ENCODE results near the gene BMP7. TPM values are rescaled to one million over a fixed set of nuclear protein-coding genes. Genes with fewer than 3 reads are reported as not detected.

Gene BMP7
- total and polyA plus RNA-seq, 2 experiments from 2014 or later, result 15.9 to 22.8 TPM

DNA sequence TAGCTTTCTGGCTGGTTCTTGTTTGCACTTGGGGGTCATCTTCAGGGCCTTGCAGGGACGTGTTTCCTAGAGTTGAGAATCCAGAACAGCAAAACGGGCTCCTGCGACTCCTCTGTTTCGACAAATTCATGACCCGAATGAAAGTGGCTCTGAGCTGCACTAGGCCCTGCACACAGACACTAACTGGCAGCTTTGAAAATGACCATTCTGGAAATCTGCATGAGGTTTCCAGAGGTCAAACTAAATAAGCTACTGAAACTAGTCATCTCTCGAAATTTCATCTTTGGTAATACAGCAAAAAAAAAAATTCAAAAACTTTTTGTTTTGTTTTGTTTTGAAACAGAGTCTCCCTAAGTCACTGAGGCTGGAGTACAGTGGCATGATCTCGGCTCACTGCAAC lies 15.5 kb upstream of the BMP7 start:
- Histone ChIP-seq H3K4me2 (no peak overlapping the region), H3K36me3 (ENCODE audit: insufficient read depth) (no peaks in the 10 kb centered on the region), H3K27ac (ENCODE audit: low read depth) (no peak overlapping the region), H3K4me3 (no peak overlapping the region), H3F3A (replicated peaks; ENCODE audit: low read depth) (no peaks in the 10 kb centered on the region), H2AFZ (no peak overlapping the region; the same call in 1 of the 2 replicates), H3K27me3 (ENCODE audit: insufficient read depth) (no peaks in the 10 kb centered on the region), H3K4me1 (ENCODE audit: insufficient read depth) (no peaks in the 10 kb centered on the region; the same call in 1 of the 2 replicates), H3K9me2 (ENCODE audit: insufficient read depth) (no peaks in the 10 kb centered on the region), H3K79me2 (replicated peaks; ENCODE audit: insufficient read depth) (no peaks in the 10 kb centered on the region), H4K20me1 (replicated peaks; ENCODE audit: insufficient read depth) (no peaks in the 10 kb centered on the region)
- TF ChIP-seq ZNF331 (CRISPR knock-in tag; IDR thresholded peaks at IDR 0.05; ENCODE audit: low read depth) (no peak), ZNF114 (CRISPR knock-in tag; IDR thresholded peaks at IDR 0.05) (no peak), EZH2phosphoT487 (IDR thresholded peaks at IDR 0.05; ENCODE audit: unreplicated experiment) (no peak), POLR2AphosphoS5 (IDR thresholded peaks at IDR 0.05; ENCODE audit: low read depth) (no peak), JUNB (IDR thresholded peaks at IDR 0.05; ENCODE audit: unreplicated experiment) (no peak), EZH2 (IDR thresholded peaks at IDR 0.05; ENCODE audit: low read depth, unreplicated experiment) (no peak), NANOG (IDR thresholded peaks at IDR 0.05; ENCODE audit: borderline replicate concordance) (no peak), CREB1 (CRISPR knock-in tag; IDR thresholded peaks at IDR 0.05; ENCODE audit: low read depth) (no peak), STAT1 (IDR thresholded peaks at IDR 0.05; ENCODE audit: unreplicated experiment) (no peak)
- TF ChIP-seq, protein P1, sequence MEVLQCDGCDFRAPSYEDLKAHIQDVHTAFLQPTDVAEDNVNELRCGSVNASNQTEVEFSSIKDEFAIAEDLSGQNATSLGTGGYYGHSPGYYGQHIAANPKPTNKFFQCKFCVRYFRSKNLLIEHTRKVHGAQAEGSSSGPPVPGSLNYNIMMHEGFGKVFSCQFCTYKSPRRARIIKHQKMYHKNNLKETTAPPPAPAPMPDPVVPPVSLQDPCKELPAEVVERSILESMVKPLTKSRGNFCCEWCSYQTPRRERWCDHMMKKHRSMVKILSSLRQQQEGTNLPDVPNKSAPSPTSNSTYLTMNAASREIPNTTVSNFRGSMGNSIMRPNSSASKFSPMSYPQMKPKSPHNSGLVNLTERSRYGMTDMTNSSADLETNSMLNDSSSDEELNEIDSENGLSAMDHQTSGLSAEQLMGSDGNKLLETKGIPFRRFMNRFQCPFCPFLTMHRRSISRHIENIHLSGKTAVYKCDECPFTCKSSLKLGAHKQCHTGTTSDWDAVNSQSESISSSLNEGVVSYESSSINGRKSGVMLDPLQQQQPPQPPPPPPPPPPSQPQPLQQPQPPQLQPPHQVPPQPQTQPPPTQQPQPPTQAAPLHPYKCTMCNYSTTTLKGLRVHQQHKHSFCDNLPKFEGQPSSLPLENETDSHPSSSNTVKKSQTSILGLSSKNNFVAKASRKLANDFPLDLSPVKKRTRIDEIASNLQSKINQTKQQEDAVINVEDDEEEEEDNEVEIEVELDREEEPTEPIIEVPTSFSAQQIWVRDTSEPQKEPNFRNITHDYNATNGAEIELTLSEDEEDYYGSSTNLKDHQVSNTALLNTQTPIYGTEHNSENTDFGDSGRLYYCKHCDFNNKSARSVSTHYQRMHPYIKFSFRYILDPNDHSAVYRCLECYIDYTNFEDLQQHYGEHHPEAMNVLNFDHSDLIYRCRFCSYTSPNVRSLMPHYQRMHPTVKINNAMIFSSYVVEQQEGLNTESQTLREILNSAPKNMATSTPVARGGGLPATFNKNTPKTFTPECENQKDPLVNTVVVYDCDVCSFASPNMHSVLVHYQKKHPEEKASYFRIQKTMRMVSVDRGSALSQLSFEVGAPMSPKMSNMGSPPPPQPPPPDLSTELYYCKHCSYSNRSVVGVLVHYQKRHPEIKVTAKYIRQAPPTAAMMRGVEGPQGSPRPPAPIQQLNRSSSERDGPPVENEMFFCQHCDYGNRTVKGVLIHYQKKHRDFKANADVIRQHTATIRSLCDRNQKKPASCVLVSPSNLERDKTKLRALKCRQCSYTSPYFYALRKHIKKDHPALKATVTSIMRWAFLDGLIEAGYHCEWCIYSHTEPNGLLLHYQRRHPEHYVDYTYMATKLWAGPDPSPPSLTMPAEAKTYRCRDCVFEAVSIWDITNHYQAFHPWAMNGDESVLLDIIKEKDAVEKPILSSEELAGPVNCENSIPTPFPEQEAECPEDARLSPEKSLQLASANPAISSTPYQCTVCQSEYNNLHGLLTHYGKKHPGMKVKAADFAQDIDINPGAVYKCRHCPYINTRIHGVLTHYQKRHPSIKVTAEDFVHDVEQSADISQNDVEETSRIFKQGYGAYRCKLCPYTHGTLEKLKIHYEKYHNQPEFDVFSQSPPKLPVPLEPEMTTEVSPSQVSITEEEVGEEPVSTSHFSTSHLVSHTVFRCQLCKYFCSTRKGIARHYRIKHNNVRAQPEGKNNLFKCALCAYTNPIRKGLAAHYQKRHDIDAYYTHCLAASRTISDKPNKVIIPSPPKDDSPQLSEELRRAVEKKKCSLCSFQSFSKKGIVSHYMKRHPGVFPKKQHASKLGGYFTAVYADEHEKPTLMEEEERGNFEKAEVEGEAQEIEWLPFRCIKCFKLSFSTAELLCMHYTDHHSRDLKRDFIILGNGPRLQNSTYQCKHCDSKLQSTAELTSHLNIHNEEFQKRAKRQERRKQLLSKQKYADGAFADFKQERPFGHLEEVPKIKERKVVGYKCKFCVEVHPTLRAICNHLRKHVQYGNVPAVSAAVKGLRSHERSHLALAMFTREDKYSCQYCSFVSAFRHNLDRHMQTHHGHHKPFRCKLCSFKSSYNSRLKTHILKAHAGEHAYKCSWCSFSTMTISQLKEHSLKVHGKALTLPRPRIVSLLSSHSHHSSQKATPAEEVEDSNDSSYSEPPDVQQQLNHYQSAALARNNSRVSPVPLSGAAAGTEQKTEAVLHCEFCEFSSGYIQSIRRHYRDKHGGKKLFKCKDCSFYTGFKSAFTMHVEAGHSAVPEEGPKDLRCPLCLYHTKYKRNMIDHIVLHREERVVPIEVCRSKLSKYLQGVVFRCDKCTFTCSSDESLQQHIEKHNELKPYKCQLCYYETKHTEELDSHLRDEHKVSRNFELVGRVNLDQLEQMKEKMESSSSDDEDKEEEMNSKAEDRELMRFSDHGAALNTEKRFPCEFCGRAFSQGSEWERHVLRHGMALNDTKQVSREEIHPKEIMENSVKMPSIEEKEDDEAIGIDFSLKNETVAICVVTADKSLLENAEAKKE (CRISPR knock-in tag; IDR thresholded peaks at IDR 0.05), result no peak
- TF ChIP-seq, protein P2, sequence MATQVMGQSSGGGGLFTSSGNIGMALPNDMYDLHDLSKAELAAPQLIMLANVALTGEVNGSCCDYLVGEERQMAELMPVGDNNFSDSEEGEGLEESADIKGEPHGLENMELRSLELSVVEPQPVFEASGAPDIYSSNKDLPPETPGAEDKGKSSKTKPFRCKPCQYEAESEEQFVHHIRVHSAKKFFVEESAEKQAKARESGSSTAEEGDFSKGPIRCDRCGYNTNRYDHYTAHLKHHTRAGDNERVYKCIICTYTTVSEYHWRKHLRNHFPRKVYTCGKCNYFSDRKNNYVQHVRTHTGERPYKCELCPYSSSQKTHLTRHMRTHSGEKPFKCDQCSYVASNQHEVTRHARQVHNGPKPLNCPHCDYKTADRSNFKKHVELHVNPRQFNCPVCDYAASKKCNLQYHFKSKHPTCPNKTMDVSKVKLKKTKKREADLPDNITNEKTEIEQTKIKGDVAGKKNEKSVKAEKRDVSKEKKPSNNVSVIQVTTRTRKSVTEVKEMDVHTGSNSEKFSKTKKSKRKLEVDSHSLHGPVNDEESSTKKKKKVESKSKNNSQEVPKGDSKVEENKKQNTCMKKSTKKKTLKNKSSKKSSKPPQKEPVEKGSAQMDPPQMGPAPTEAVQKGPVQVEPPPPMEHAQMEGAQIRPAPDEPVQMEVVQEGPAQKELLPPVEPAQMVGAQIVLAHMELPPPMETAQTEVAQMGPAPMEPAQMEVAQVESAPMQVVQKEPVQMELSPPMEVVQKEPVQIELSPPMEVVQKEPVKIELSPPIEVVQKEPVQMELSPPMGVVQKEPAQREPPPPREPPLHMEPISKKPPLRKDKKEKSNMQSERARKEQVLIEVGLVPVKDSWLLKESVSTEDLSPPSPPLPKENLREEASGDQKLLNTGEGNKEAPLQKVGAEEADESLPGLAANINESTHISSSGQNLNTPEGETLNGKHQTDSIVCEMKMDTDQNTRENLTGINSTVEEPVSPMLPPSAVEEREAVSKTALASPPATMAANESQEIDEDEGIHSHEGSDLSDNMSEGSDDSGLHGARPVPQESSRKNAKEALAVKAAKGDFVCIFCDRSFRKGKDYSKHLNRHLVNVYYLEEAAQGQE (IDR thresholded peaks at IDR 0.05; ENCODE audit: unreplicated experiment), result no peak
- TF ChIP-seq, protein P3, sequence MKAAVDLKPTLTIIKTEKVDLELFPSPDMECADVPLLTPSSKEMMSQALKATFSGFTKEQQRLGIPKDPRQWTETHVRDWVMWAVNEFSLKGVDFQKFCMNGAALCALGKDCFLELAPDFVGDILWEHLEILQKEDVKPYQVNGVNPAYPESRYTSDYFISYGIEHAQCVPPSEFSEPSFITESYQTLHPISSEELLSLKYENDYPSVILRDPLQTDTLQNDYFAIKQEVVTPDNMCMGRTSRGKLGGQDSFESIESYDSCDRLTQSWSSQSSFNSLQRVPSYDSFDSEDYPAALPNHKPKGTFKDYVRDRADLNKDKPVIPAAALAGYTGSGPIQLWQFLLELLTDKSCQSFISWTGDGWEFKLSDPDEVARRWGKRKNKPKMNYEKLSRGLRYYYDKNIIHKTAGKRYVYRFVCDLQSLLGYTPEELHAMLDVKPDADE (IDR thresholded peaks at IDR 0.05), result no peak
- TF ChIP-seq, protein P4, sequence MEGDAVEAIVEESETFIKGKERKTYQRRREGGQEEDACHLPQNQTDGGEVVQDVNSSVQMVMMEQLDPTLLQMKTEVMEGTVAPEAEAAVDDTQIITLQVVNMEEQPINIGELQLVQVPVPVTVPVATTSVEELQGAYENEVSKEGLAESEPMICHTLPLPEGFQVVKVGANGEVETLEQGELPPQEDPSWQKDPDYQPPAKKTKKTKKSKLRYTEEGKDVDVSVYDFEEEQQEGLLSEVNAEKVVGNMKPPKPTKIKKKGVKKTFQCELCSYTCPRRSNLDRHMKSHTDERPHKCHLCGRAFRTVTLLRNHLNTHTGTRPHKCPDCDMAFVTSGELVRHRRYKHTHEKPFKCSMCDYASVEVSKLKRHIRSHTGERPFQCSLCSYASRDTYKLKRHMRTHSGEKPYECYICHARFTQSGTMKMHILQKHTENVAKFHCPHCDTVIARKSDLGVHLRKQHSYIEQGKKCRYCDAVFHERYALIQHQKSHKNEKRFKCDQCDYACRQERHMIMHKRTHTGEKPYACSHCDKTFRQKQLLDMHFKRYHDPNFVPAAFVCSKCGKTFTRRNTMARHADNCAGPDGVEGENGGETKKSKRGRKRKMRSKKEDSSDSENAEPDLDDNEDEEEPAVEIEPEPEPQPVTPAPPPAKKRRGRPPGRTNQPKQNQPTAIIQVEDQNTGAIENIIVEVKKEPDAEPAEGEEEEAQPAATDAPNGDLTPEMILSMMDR (conservative IDR thresholded peaks at IDR 0.05; ENCODE audit: low read depth in 2 of 2), result no peak
- Mint-ChIP-seq H3K36me3 (ENCODE audit: low read depth) (no peaks in the 10 kb centered on the region), H3K4me1 (peaks cover 17% of the 10 kb centered on the region), H3K4me3 (no peak overlapping the region), H3K27ac (no peak overlapping the region), H3K27me3 (ENCODE audit: insufficient read depth, low read depth, poor library complexity) (peaks cover 14% of the 10 kb centered on the region), H3K9me3 (no peaks in the 10 kb centered on the region)
- DNase-seq (ENCODE audit: low spot score), result no peak
- ATAC-seq, result no peak

Measured in GM23338 (cell line).